Glomerular endothelial cell (primary cell): Measurements from ENCODE around the gene SLC15A1. TPM values are rescaled to one million over a fixed set of nuclear protein-coding genes. Genes with fewer than 3 reads are reported as not detected.
"Not testable (repeated sequence)": the region's sequence is repeated elsewhere in the genome, so short reads cannot be mapped to it uniquely, and the experiment has no call there.

Experiments used
- DNase-seq: peaks from one replicate; pipeline ENCODE4 v3.0.0-alpha.2; 2011; ENCODE audit warnings: low read depth, low spot score; ENCODE audit errors: extremely low read depth
- total RNA-seq: library from RNA; depleted of rRNA; stranded (reverse); fragments of >200 nt; gene quantifications from 2 replicates; pipeline ENCODE4 v1.2.3, GENCODE V29; 2015

SLC15A1 gene
- total RNA-seq, 1 donor from 2014 or later = not detected

GRCh38 chr13:98664924-98665637, 87.4 kb downstream of the SLC15A1 start:
- no peak for DNase-seq

GRCh38 chr13:98664510-98664909, 88.0 kb downstream of the SLC15A1 start:
- no peak for DNase-seq

- no peak for DNase-seq
Measured at GRCh38 chr13:98664047-98664446, 88.4 kb downstream of the SLC15A1 start.

GRCh38 chr13:98658131-98658530, 94.3 kb downstream of the SLC15A1 start:
- DNase-seq = no peak

GRCh38 chr13:98657506-98658085, 94.9 kb downstream of the SLC15A1 start:
- no peak for DNase-seq

- DNase-seq = no peak
Measured at GRCh38 chr13:98656223-98656622, 96.2 kb downstream of the SLC15A1 start.

GRCh38 chr13:98653463-98653985, 98.9 kb downstream of the SLC15A1 start:
- peak; percentile 44 for DNase-seq

- no peak for DNase-seq
Measured at GRCh38 chr13:98652721-98653462, 99.6 kb downstream of the SLC15A1 start.

GRCh38 chr13:98652276-98652675, 100.2 kb downstream of the SLC15A1 start:
- DNase-seq = no peak

- no peak for DNase-seq
Measured at GRCh38 chr13:98651744-98652143, 100.7 kb downstream of the SLC15A1 start.

GRCh38 chr13:98650396-98651107, 101.9 kb downstream of the SLC15A1 start:
- DNase-seq = no peak

- DNase-seq = no peak
Measured at GRCh38 chr13:98649861-98650260, 102.6 kb downstream of the SLC15A1 start.

- no peak for DNase-seq
Measured at GRCh38 chr13:98648686-98649085, 103.8 kb downstream of the SLC15A1 start.

GRCh38 chr13:98648141-98648540, 104.3 kb downstream of the SLC15A1 start:
- DNase-seq = no peak

GRCh38 chr13:98647121-98647520, 105.4 kb downstream of the SLC15A1 start:
- no peak for DNase-seq

- no peak for DNase-seq
Measured at GRCh38 chr13:98643479-98643878, 109.0 kb downstream of the SLC15A1 start.

GRCh38 chr13:98641075-98641474, 111.4 kb downstream of the SLC15A1 start:
- no peak for DNase-seq

- not testable (repeated sequence) for DNase-seq
Measured at GRCh38 chr13:98639785-98640184, 112.7 kb downstream of the SLC15A1 start.

GRCh38 chr13:98638352-98638751, 114.1 kb downstream of the SLC15A1 start:
- not testable (repeated sequence) for DNase-seq
